ENCODE results near the gene ODAD4. TPM values are rescaled to one million over a fixed set of nuclear protein-coding genes. Genes with fewer than 3 reads are reported as not detected.

The ODAD4 gene
- total and polyA plus RNA-seq, 3 donors from 2014 or later: 22.3 to 53.7 (median 26.0) TPM

GRCh38 chr17:41910701-41911391, 19.6 kb upstream of the ODAD4 start:
- Histone ChIP-seq H3K9me3 (no peaks in the 10 kb centered on the region), H3K27me3 (no peaks in the 10 kb centered on the region), H3K36me3 (ENCODE audit: low read depth, missing control alignments) (no peaks in the 10 kb centered on the region), H3K27ac (no peak overlapping the region), H3K4me1 (no peaks in the 10 kb centered on the region), H3K4me3 (no peak overlapping the region)
- intact Hi-C loops (cut with DNase I; ENCODE audit: low total_unique reads): no loop called here
- DNase-seq: no peak
- 92 to 93% methylated on average over 12 to 13 of the region's 13 CpGs for WGBS, 2 donors
- TF ChIP-seq POLR2A (IDR thresholded peaks at IDR 0.05): no peak
- TF ChIP-seq, protein P1, sequence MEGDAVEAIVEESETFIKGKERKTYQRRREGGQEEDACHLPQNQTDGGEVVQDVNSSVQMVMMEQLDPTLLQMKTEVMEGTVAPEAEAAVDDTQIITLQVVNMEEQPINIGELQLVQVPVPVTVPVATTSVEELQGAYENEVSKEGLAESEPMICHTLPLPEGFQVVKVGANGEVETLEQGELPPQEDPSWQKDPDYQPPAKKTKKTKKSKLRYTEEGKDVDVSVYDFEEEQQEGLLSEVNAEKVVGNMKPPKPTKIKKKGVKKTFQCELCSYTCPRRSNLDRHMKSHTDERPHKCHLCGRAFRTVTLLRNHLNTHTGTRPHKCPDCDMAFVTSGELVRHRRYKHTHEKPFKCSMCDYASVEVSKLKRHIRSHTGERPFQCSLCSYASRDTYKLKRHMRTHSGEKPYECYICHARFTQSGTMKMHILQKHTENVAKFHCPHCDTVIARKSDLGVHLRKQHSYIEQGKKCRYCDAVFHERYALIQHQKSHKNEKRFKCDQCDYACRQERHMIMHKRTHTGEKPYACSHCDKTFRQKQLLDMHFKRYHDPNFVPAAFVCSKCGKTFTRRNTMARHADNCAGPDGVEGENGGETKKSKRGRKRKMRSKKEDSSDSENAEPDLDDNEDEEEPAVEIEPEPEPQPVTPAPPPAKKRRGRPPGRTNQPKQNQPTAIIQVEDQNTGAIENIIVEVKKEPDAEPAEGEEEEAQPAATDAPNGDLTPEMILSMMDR (IDR thresholded peaks at IDR 0.05): no peak

GRCh38 chr17:41912925-41913324, 17.5 kb upstream of the ODAD4 start:
- TF ChIP-seq POLR2A (IDR thresholded peaks at IDR 0.05): no peak
- TF ChIP-seq, protein P1 (IDR thresholded peaks at IDR 0.05): no peak
- intact Hi-C loops (cut with DNase I; ENCODE audit: low total_unique reads): no loop called here
- H3K4me1 ChIP-seq: peaks cover 8% of the 10 kb centered on the region
- H3K36me3 ChIP-seq (ENCODE audit: low read depth, missing control alignments): no peaks in the 10 kb centered on the region
- no peaks in the 10 kb centered on the region for H3K27me3 ChIP-seq
- 81 to 88% methylated on average over 1 of the region's 1 CpG for WGBS, 2 donors
- no peak for DNase-seq
- H3K9me3 ChIP-seq: no peaks in the 10 kb centered on the region
- H3K27ac ChIP-seq: no peak overlapping the region
- no peak overlapping the region for H3K4me3 ChIP-seq

DNA sequence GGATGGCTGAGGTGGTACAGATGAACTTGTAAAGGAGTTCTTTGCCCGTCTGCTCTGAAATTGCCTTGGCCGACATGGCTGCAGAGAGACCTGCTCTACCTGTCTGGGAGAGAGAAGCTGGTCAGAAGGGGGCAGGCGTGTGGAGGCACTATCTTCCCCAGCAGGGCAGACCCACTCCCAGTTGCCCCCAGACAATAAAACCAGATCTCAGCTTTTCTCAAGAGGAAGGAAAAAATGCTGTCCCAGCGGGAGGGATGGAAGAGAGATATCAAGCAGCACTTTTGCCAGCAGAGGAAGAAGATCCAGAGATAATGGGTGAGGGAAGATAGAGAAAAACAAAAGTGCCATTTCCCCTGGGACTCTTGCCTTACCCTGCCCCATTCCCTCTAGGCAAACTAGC, 16.6 kb upstream of the ODAD4 start:
- H3K4me3 ChIP-seq: no peak overlapping the region
- H3K36me3 ChIP-seq (ENCODE audit: low read depth, missing control alignments): no peaks in the 10 kb centered on the region
- no peak overlapping the region for H3K27ac ChIP-seq
- no peaks in the 10 kb centered on the region for H3K27me3 ChIP-seq
- TF ChIP-seq, protein P1 (IDR thresholded peaks at IDR 0.05): no peak
- no peak for TF ChIP-seq POLR2A (IDR thresholded peaks at IDR 0.05)
- DNase-seq: no peak
- WGBS, 2 donors: 75 to 92% methylated on average over 3 to 4 of the region's 4 CpGs
- intact Hi-C loops (cut with DNase I; ENCODE audit: low total_unique reads): no loop called here
- no peaks in the 10 kb centered on the region for H3K9me3 ChIP-seq
- H3K4me1 ChIP-seq: peaks cover 10% of the 10 kb centered on the region

DNA sequence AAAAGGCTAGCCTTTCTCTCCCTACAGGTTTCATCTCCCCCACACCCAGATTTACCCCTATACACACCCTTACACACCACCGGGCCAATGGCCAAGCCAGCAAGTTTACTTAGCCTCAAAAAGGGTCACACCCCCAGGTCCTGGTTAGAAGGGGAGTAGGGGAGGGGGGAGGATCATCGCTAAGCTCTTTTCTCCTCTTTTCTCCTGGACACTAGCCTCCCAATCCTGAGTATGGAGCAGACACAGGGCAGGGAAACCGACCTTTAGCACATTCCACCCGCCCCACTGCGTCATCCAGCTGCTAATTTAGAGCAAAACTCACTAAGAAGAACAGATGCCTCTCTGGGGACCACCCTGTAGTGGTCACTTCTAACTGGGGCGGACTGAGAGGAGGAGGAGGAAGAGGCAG, 16.1 kb upstream of the ODAD4 start:
- intact Hi-C loops (cut with DNase I; ENCODE audit: low total_unique reads): no loop called here

More for the DNA sequence above, 16.1 kb upstream of the ODAD4 start:
- DNase-seq: peak; percentile 49
- TF ChIP-seq POLR2A (IDR thresholded peaks at IDR 0.05): no peak
- TF ChIP-seq, protein P1 (IDR thresholded peaks at IDR 0.05): no peak
- peaks cover 11% of the 10 kb centered on the region for H3K4me1 ChIP-seq
- no peaks in the 10 kb centered on the region for H3K27me3 ChIP-seq
- 56 to 60% methylated on average over 6 of the region's 6 CpGs for WGBS, 2 donors
- H3K36me3 ChIP-seq (ENCODE audit: low read depth, missing control alignments): no peaks in the 10 kb centered on the region
- no peak overlapping the region for H3K27ac ChIP-seq
- no peak overlapping the region for H3K4me3 ChIP-seq
- no peaks in the 10 kb centered on the region for H3K9me3 ChIP-seq
